GM06990 (cell line): ENCODE data around the gene NOXO1.
A peak's percentile ranks its signal among the peaks of the same experiment; 100 is the strongest.

ENCODE experiments used
- DNase-seq: peaks from one replicate; pipeline ENCODE4 v3.0.0-alpha.2; 2011; ENCODE audit not compliant: insufficient read length; ENCODE audit errors: extremely low read depth
- H3K27me3 ChIP-seq: replicated peaks from 2 replicates; pipeline ENCODE4 v1.6.0; 2011; ENCODE audit warnings: low read length; ENCODE audit not compliant: control insufficient read depth, insufficient read depth
- H3K36me3 ChIP-seq: 2 replicates; pipeline ENCODE4 v1.5.1; 2011; ENCODE audit warnings: low read length; ENCODE audit not compliant: control insufficient read depth, insufficient read depth
- H3K4me3 ChIP-seq: replicated peaks from 2 replicates; pipeline ENCODE4 v1.5.1; 2011; ENCODE audit warnings: low read depth, mild to moderate bottlenecking, control low read depth, low read length
- CTCF ChIP-seq: IDR thresholded peaks from 2 replicates; pipeline ENCODE4 v1.5.1; 2011; ENCODE audit warnings: low read length, control low read depth, mild to moderate bottlenecking, inconsistent platforms; ENCODE audit not compliant: insufficient read depth, poor library complexity, severe bottlenecking

The NOXO1 gene

GRCh38 chr16:1932050-1933028 lies 48.9 kb downstream of the NOXO1 start:
- no peak for TF ChIP-seq CTCF
- Histone ChIP-seq H3K36me3 (no peaks in the 10 kb centered on the region; the same call in 1 of the 2 replicates), H3K4me3 (no peak overlapping the region), H3K27me3 (no peaks in the 10 kb centered on the region)
- no peak for DNase-seq

DNA sequence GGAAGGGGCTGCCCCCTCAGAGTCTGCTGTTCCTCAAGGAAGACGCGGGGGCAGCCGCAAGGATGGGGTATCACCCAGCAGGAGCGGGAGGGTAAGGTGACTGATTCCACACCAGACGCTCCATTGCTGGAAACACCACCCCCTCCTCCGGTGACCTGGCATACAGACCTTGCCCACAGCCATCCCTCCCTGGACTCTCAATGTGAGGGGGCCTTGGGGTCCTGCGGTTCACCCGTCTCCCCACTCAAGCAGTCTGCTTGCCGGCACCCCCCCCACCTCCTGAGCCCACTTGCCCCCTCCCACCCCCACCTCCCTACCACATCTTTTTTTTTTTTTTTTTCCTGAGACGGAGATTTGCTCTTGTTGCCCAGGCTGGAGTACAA lies 50.9 kb downstream of the NOXO1 start:
- no peak for TF ChIP-seq CTCF
- no peak for DNase-seq
- no peaks in the 10 kb centered on the region for H3K36me3 ChIP-seq
- no peak overlapping the region for H3K4me3 ChIP-seq
- H3K27me3 ChIP-seq = no peaks in the 10 kb centered on the region

DNA sequence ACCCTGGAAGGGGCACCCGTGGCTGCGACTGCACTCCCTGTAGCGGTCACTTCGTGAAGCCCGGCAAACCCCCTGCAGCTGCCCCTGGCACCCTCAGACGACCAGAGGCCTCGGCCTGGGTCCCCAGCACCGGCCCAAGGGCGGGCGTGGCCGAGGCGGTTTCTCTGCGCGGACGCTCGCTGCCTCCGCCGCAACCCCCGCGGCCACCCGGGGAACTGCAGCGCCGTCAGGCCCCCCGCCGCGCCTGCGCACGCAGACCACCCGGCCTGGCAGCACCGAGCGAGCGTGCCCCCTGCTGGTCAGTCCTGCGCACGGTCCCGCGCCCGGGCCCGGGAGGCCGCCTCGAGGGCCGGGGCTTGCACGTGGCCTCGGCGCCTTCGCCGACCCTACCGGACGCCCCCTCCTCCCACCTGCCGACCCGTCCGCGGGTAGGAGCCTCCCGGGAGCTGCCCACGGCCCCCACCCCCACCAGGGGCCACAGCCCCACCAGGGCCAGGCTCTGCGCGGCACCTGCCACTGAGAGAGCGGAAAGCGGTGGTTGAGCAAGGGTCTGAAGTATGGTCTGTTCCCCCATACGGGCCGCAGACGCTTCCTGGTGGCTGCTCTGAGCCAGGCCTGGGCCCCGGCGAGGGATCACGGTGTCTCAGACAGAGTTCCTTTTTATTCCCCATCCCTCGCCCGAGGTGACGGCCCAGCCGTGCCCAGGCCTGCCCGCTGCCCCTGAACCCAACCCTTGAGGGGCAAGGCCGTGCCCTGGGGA lies 51.5 kb downstream of the NOXO1 start:
- DNase-seq = peak; percentile 89
- H3K36me3 ChIP-seq = no peaks in the 10 kb centered on the region
- no peaks in the 10 kb centered on the region for H3K27me3 ChIP-seq
- H3K4me3 ChIP-seq = peak overlapping the region; percentile 55
- TF ChIP-seq CTCF = peak; percentile 42

- no peak for TF ChIP-seq CTCF
- Histone ChIP-seq H3K36me3 (no peaks in the 10 kb centered on the region), H3K4me3 (peak overlapping the region; percentile 55), H3K27me3 (no peaks in the 10 kb centered on the region)
- no peak for DNase-seq
Observed at GRCh38 chr16:1929105-1929504, 52.2 kb downstream of the NOXO1 start.
